HG03571 (cell line): ENCODE data around the gene ICAM3.

Experiments used
- ATAC-seq: cut with Tn5 transposase; IDR thresholded peaks from one replicate; pipeline ENCODE4 v1.9.1; 2021; ENCODE audit not compliant: unreplicated experiment

Gene ICAM3

DNA sequence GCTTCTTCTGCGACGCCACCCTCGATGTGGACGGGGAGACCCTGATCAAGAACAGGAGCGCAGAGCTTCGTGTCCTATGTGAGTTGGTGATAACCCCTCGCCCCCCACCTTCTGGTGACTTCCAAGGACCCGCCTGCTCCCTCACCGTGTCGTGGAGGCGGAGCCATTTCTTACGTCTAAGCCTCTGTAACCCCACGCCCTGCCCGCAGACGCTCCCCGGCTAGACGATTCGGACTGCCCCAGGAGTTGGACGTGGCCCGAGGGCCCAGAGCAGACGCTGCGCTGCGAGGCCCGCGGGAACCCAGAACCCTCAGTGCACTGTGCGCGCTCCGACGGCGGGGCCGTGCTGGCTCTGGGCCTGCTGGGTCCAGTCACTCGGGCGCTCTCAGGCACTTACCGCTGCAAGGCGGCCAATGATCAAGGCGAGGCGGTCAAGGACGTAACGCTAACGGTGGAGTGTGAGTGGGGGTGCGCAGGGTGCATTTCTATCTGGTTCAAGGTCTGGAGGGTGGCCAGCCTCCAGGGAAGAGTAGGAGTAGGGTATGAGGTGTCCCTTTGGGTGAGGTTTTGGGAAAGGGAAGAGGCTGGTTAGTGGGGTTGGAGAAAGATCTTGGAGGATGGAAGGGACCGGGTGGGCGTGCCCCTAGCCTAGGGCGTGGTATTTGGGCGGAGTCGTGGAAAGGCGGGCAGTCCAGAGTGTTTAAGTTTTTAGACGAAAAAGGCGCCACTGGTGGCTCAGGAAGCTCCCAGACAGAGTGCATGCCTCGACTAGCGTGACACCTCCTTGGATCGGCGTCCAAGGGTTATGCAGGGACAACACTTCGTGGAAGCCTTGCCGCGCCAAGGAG, 46.4 kb downstream of the ICAM3 start:
- no peak for ATAC-seq

DNA sequence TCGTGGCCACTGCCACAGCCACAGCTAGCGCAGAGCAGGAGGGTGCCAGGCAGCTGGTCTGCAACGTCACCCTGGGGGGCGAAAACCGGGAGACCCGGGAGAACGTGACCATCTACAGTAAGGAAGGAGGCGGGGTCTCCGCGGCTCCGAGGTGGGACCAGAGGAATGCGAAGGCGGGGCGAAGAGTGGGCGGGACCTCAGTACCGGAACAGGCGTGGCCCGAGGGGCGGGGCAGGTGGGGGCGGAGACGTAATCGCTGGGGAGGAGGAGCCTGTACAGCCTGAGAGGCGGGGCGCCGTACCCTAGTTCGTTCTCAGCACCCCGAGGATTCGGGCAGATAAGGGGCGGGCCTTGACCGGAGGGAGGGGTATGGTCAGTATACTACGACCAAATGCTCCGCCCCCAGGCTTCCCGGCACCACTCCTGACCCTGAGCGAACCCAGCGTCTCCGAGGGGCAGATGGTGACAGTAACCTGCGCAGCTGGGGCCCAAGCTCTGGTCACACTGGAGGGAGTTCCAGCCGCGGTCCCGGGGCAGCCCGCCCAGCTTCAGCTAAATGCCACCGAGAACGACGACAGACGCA, 47.1 kb downstream of the ICAM3 start:
- no peak for ATAC-seq

DNA sequence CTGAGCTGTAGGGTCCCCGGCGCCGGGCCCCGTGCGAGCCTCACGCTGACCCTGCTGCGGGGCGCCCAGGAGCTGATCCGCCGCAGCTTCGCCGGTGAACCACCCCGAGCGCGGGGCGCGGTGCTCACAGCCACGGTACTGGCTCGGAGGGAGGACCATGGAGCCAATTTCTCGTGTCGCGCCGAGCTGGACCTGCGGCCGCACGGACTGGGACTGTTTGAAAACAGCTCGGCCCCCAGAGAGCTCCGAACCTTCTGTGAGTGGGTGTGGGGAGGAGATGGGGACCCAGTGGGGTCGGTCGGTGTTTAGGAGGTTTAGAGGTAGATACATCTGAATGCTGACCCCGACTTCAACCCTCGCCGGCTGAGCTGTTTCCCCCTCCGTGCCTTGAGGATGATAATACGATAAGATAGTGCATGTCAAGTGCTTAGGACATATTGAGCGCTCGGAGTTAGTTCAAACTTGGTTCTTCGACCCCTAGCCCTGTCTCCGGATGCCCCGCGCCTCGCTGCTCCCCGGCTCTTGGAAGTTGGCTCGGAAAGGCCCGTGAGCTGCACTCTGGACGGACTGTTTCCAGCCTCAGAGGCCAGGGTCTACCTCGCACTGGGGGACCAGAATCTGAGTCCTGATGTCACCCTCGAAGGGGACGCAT, 47.7 kb downstream of the ICAM3 start:
- ATAC-seq = no peak

DNA sequence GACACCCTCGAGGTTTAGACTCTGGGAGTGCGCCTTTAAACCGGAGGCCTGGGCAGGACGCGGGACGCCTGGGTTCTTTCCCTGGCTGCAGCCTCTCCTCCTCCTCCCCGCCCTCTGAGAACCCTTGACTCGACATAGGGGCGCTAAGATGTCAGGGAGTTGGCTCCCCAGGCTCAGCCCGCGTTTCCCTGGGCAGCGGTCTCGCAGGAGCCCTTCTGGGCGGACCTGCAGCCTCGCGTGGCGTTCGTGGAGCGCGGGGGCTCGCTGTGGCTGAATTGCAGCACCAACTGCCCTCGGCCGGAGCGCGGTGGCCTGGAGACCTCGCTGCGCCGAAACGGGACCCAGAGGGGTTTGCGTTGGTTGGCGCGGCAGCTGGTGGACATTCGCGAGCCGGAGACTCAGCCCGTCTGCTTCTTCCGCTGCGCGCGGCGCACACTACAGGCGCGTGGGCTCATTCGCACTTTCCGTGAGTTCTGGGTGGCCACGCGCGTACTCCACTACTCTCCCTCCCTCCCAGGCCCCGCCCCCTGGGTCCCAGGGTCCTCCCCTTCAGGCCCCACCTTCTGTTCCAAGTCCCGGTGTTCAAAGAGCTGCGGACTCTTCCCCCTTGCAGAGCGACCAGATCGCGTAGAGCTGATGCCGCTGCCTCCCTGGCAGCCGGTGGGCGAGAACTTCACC, 48.4 kb downstream of the ICAM3 start:
- no peak for ATAC-seq

DNA sequence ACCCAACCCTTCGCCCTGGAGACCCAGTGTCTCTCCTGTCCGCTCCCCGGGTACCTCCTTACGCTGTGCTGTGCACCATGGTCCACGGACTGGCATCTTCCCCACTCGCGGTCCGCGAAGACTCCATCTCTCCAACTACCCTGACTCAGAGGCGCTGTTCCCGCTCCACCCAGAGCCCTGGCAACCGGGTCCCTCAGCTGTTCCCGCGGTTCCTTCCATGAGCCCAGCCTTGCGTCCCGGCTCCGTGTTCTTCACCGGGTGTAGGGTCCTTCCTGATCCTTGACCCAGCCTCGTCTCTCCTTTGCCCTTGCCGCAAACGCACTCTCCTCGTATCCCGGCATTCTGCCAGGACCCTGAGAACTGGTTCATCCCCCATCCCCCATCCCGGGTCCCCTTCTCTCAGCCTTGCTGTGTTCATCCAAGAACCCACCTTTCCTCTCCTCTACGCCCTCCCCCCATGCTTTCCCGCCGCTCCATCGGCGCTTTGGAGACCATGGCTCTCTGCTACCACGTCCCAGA, 49.0 kb downstream of the ICAM3 start:
- ATAC-seq = no peak

DNA sequence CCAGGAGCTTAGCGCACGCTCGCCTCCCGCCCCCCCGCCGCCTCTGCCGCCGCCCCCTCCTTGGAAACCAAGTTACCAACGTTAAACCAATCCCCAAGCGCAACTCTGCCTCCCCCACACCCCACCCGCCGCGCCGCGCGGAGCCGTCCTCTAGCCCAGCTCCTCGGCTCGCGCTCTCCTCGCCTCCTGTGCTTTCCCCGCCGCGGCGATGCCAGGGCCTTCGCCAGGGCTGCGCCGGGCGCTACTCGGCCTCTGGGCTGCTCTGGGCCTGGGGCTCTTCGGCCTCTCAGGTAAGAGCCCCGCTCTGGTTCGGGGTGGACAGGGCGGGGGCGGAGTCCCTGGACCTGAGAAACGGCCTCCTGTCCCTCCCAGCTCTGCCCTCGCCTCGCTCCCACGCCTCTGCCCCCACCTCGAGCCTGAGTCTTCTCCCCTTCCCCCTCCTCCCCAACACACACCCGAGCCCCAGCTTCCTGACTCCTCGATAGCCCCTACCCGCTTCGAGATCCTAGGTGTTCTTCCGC, 49.5 kb downstream of the ICAM3 start, which contains the start of gene ICAM5:
Gene ICAM5, plus strand, starts transcription at position 117 of the 521 bp plus-strand sequence. Its CDS starts 92 bp downstream, at position 209.
- no peak for ATAC-seq

DNA sequence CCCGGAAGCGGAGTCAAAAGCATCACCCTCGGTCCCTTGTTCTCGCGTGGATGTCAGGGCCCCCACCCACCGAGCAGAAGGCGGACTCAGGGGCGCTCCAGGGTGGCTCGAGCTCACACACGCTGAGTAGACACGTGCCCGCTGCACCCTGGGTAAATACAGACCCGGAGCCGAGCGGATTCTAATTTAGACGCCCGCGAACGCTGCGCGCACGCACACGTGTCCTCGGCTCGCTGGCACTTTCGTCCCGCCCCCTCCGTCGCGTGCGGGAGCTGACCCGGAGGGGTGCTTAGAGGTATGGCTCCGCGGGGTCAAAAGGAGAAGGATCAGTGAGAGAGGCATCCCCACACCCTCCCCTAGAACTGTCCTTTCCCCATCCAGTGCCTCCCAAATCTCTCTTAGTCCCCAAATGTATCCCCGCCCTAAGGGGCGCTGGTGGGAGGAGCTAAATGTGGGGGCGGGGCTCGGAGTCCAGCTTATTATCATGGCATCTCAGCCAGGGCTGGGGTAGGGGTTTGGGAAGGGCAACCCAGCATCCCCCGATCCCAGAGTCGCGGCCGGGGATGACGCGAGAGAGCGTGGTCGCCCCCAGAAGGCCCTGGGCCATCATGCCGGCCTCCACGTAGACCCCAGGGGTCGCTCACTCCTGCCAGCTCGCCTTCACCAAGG, 50.1 kb downstream of the ICAM3 start:
- ATAC-seq = no peak

DNA sequence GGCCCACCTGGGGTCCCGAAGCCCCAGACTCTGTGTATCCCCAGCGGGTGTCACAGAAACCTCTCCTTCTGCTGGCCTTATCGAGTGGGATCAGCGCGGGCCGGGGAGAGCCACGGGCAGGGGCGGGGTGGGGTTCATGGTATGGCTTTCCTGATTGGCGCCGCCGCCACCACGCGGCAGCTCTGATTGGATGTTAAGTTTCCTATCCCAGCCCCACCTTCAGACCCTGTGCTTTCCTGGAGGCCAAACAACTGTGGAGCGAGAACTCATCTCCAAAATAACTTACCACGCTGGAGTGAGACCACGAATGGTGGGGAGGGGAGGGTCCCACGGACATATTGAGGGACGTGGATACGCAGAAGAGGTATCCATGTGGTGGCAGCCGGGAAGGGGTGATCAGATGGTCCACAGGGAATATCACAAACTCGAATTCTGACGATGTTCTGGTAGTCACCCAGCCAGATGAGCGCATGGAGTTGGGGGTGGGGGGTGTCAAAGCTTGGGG, 50.7 kb downstream of the ICAM3 start:
- ATAC-seq = no peak

DNA sequence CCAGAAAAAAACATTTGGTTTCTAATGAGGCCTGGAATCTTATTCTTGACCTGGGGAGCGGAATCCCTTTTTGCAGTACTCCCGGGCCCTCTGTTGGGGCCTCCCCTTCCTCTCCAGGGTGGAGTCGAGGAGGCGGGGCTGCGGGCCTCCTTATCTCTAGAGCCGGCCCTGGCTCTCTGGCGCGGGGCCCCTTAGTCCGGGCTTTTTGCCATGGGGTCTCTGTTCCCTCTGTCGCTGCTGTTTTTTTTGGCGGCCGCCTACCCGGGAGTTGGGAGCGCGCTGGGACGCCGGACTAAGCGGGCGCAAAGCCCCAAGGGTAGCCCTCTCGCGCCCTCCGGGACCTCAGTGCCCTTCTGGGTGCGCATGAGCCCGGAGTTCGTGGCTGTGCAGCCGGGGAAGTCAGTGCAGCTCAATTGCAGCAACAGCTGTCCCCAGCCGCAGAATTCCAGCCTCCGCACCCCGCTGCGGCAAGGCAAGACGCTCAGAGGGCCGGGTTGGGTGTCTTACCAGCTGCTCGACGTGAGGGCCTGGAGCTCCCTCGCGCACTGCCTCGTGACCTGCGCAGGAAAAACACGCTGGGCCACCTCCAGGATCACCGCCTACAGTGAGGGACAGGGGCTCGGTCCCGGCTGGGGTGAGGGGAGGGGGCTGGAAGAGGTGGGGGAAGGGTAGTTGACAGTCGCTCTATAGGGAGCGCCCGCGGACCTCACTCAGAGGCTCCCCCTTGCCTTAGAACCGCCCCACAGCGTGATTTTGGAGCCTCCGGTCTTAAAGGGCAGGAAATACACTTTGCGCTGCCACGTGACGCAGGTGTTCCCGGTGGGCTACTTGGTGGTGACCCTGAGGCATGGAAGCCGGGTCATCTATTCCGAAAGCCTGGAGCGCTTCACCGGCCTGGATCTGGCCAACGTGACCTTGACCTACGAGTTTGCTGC, 52.4 kb downstream of the ICAM3 start, which contains the start of gene ICAM4:
Gene ICAM4, plus strand, starts transcription at position 153 of the 935 bp plus-strand sequence. Its CDS starts 58 bp downstream, at position 211.
- ATAC-seq = no peak

DNA sequence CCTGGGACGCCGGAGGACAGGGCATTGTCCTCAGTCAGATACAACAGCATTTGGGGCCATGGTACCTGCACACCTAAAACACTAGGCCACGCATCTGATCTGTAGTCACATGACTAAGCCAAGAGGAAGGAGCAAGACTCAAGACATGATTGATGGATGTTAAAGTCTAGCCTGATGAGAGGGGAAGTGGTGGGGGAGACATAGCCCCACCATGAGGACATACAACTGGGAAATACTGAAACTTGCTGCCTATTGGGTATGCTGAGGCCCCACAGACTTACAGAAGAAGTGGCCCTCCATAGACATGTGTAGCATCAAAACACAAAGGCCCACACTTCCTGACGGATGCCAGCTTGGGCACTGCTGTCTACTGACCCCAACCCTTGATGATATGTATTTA, 54.0 kb downstream of the ICAM3 start:
- ATAC-seq = no peak

DNA sequence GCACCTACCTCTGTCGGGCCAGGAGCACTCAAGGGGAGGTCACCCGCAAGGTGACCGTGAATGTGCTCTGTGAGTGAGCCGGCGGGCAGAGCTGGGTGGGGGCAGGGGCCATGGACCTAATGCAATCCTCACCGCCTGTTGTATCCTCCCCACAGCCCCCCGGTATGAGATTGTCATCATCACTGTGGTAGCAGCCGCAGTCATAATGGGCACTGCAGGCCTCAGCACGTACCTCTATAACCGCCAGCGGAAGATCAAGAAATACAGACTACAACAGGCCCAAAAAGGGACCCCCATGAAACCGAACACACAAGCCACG, 54.5 kb downstream of the ICAM3 start:
- ATAC-seq = no peak

DNA sequence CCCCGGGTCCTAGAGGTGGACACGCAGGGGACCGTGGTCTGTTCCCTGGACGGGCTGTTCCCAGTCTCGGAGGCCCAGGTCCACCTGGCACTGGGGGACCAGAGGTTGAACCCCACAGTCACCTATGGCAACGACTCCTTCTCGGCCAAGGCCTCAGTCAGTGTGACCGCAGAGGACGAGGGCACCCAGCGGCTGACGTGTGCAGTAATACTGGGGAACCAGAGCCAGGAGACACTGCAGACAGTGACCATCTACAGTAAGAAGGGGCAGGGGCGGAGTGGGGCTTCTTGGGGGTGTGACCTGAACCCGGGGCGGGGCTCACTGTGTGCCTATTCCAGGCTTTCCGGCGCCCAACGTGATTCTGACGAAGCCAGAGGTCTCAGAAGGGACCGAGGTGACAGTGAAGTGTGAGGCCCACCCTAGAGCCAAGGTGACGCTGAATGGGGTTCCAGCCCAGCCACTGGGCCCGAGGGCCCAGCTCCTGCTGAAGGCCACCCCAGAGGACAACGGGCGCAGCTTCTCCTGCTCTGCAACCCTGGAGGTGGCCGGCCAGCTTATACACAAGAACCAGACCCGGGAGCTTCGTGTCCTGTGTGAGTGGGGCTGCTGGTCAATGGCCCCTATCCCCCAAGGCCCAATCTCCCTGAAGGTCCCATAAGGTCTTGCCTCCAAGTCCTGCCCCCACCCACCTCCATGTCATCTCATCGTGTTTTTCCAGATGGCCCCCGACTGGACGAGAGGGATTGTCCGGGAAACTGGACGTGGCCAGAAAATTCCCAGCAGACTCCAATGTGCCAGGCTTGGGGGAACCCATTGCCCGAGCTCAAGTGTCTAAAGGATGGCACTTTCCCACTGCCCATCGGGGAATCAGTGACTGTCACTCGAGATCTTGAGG, 55.1 kb downstream of the ICAM3 start:
- no peak for ATAC-seq
